Upper lobe of right lung (tissue), 1 donor: ENCODE data around the gene NISCH. TPM values are rescaled to one million over a fixed set of nuclear protein-coding genes. Genes with fewer than 3 reads are reported as not detected.

Experiments
- ATAC-seq: fragments of 200-7000 bp; cut with Tn5 transposase; one replicate; pipeline ENCODE4 v1.9.1; 2020; ENCODE audit warnings: mild to moderate bottlenecking, moderate library complexity
- DNase-seq: peaks from one replicate; pipeline ENCODE4 v3.0.0-alpha.2; 2020
- H3K27ac ChIP-seq: fragments of 200-600 bp; one replicate; pipeline ENCODE4 v1.8.0; 2022
- H3K27me3 ChIP-seq: fragments of 200-600 bp; one replicate; pipeline ENCODE4 v1.8.0; 2022; ENCODE audit warnings: mild to moderate bottlenecking
- H3K36me3 ChIP-seq: fragments of 200-600 bp; one replicate; pipeline ENCODE4 v1.8.0; 2022
- H3K4me1 ChIP-seq: fragments of 200-600 bp; one replicate; pipeline ENCODE4 v1.8.0; 2022
- H3K4me3 ChIP-seq: fragments of 200-600 bp; one replicate; pipeline ENCODE4 v1.8.0; 2022; ENCODE audit warnings: mild to moderate bottlenecking
- H3K9me3 ChIP-seq: fragments of 200-600 bp; one replicate; pipeline ENCODE4 v1.8.0; 2022
- CTCF ChIP-seq: fragments of 200-600 bp; IDR thresholded peaks from one replicate; pipeline ENCODE4 v1.8.0; 2022; ENCODE audit warnings: antibody characterized with exemption
- intact Hi-C: fragments of 100-400 bp; cut with DNase I; formaldehyde crosslinking; loops from one replicate; pipeline ENCODE4 v1.11.0; 2022
- total RNA-seq: library from RNA; stranded (reverse); fragmentation: NEBNext Ultra II Directional; extraction: Animal tissue kit (Norgen Biotek cat#: 25700); gene quantifications from one replicate; pipeline ENCODE4 v1.2.1, GENCODE V29; 2021
- donor health status: DM: no; HTN: yes; CAD: no; lungs with severe emphysema.

NISCH gene
- total RNA-seq, 1 donor from 2014 or later: 94.6 TPM

GRCh38 chr3:52436500-52437149 lies 18.8 kb upstream of the NISCH start:
- Histone ChIP-seq H3K36me3 (no peaks in the 10 kb centered on the region), H3K27me3 (no peaks in the 10 kb centered on the region), H3K9me3 (no peaks in the 10 kb centered on the region), H3K4me3 (no peak overlapping the region), H3K27ac (no peak overlapping the region), H3K4me1 (peaks cover 22% of the 10 kb centered on the region)
- ATAC-seq (no peak), DNase-seq (no peak)
- intact Hi-C loops: no loop called here
- TF ChIP-seq CTCF: no peak

- ATAC-seq: peak; percentile 6
- TF ChIP-seq CTCF: no peak
Observed at GRCh38 chr3:52437326-52438103, 17.9 kb upstream of the NISCH start.

GRCh38 chr3:52438104-52438376 lies 17.4 kb upstream of the NISCH start:
- no peaks in the 10 kb centered on the region for H3K9me3 ChIP-seq
- TF ChIP-seq CTCF: no peak
- no peak overlapping the region for H3K27ac ChIP-seq
- DNase-seq: no peak
- no peaks in the 10 kb centered on the region for H3K36me3 ChIP-seq
- no peak overlapping the region for H3K4me3 ChIP-seq
- ATAC-seq: no peak
- H3K27me3 ChIP-seq: no peaks in the 10 kb centered on the region
- H3K4me1 ChIP-seq: peaks cover 8% of the 10 kb centered on the region
- intact Hi-C loops: no loop called here

More at GRCh38 chr3:52437326-52438103, 17.9 kb upstream of the NISCH start:
- Histone ChIP-seq H3K27ac (no peak overlapping the region), H3K27me3 (no peaks in the 10 kb centered on the region), H3K4me3 (no peak overlapping the region), H3K36me3 (no peaks in the 10 kb centered on the region), H3K4me1 (peaks cover 13% of the 10 kb centered on the region), H3K9me3 (no peaks in the 10 kb centered on the region)
- peak; percentile 65 for DNase-seq
- intact Hi-C loops: no loop called here

- no peak for ATAC-seq
- no peak for TF ChIP-seq CTCF
- intact Hi-C loops: no loop called here
- no peak for DNase-seq
- Histone ChIP-seq H3K27ac (no peak overlapping the region), H3K27me3 (no peaks in the 10 kb centered on the region), H3K4me1 (peaks cover under 1% of the 10 kb centered on the region), H3K36me3 (no peaks in the 10 kb centered on the region), H3K9me3 (no peaks in the 10 kb centered on the region), H3K4me3 (no peak overlapping the region)
Observed at GRCh38 chr3:52438579-52439425, 16.6 kb upstream of the NISCH start.

- Histone ChIP-seq H3K36me3 (no peaks in the 10 kb centered on the region), H3K9me3 (no peaks in the 10 kb centered on the region), H3K27ac (no peak overlapping the region), H3K27me3 (no peaks in the 10 kb centered on the region), H3K4me3 (no peak overlapping the region), H3K4me1 (no peaks in the 10 kb centered on the region)
- intact Hi-C loops: no loop called here
- peak; percentile 60 for DNase-seq
- ATAC-seq: no peak
- no peak for TF ChIP-seq CTCF
Observed at GRCh38 chr3:52439426-52440248, 15.8 kb upstream of the NISCH start.
